GM12878 (cell line): Measurements from ENCODE around the gene RAB44.

Experiments
- BHLHE40 ChIP-seq, 2 experiments: fragments of 450-650 bp in 1 of 2; IDR thresholded peaks; 2 replicates each; pipeline ENCODE4 v1.6.1; 2011 to 2017; ENCODE audit warnings: low read depth in 2 of 2, borderline replicate concordance in 1 of 2, improper control_type of control experiment in 1 of 2, low read length in 1 of 2, mild to moderate bottlenecking in 1 of 2
- CHD4 ChIP-seq: fragments of 200-600 bp; sonication (generic); IDR thresholded peaks from 2 replicates; pipeline ENCODE4 v1.6.1; 2016; ENCODE audit warnings: mild to moderate bottlenecking
- CREB1 ChIP-seq: IDR thresholded peaks from 2 replicates; pipeline ENCODE4 v1.6.1; 2012; ENCODE audit warnings: low read depth, mild to moderate bottlenecking, inconsistent platforms
- CTCF ChIP-seq, 3 experiments: IDR thresholded peaks in 2 of 3; conservative IDR thresholded peaks in 1 of 3; 2 replicates each; pipeline ENCODE4 v1.5.1; 2011; ENCODE audit warnings: low read depth in 3 of 3, low read length in 3 of 3, mild to moderate bottlenecking in 3 of 3, control low read depth in 2 of 3, moderate library complexity in 2 of 3, inconsistent platforms in 1 of 3, mixed read lengths in 1 of 3; ENCODE audit not compliant: control insufficient read depth in 2 of 3, insufficient read depth in 1 of 3; ENCODE audit errors: extremely low read depth in 1 of 3
- MXI1 ChIP-seq: fragments of 150-350 bp; IDR thresholded peaks from 2 replicates; pipeline ENCODE4 v1.6.1; 2011; ENCODE audit warnings: low read depth, mild to moderate bottlenecking, inconsistent platforms, low read length, improper control_type of control experiment
- NRF1 ChIP-seq: conservative IDR thresholded peaks from 2 replicates; pipeline ENCODE4 v1.6.1; 2011; ENCODE audit warnings: mild to moderate bottlenecking, low read depth, low read length, improper control_type of control experiment
- POLR2A ChIP-seq: IDR thresholded peaks from 2 replicates; pipeline ENCODE4 v1.6.1; 2011; ENCODE audit warnings: low read depth, mild to moderate bottlenecking, low read length
- REST ChIP-seq: IDR thresholded peaks from 2 replicates; pipeline ENCODE4 v1.6.1; 2012; ENCODE audit warnings: mild to moderate bottlenecking, low read depth, low read length
- TBL1XR1 ChIP-seq: IDR thresholded peaks from 2 replicates; pipeline ENCODE4 v1.6.1; 2012; ENCODE audit warnings: low read depth, low read length, improper control_type of control experiment
- ZBTB33 ChIP-seq: fragments of 450-650 bp; IDR thresholded peaks from 2 replicates; pipeline ENCODE4 v1.6.1; 2017; ENCODE audit warnings: mild to moderate bottlenecking
- ZNF274 ChIP-seq: IDR thresholded peaks from one replicate; pipeline ENCODE4 v1.8.0; 2011; ENCODE audit not compliant: insufficient read length, insufficient read depth

- TF ChIP-seq MXI1 (no peak), ZNF274 (no peak), POLR2A (no peak), REST (no peak), CHD4 (no peak), NRF1 (no peak), CREB1 (no peak), TBL1XR1 (no peak), CTCF (IDR thresholded peaks at IDR 0.05 in 2 of 3, conservative IDR thresholded peaks at IDR 0.05 in 1 of 3; ENCODE audit: control insufficient read depth in 2 of 3, extremely low read depth in 1 of 3, insufficient read depth in 1 of 3, low read depth in 3 of 3, low read length in 3 of 3) (no peak), BHLHE40 (IDR thresholded peaks at IDR 0.05; ENCODE audit: borderline replicate concordance in 1 of 2, low read depth in 2 of 2, low read length in 1 of 2) (no peak), ZBTB33 (no peak)
These were observed 56.2 kb downstream of the RAB44 start for GRCh38 chr6:36753671-36754405.
